Measurements from ENCODE around the gene GRIN3A.

- no peak for TF ChIP-seq CTCF (IDR thresholded peaks at IDR 0.05; ENCODE audit: low read length)
- no peak for TF ChIP-seq EZH2 (IDR thresholded peaks at IDR 0.05; ENCODE audit: borderline replicate concordance, low read length)
Observed at GRCh38 chr9:101684665-101685064, 53.8 kb downstream of the GRIN3A start.
